HuH-7.5 (cell line): ENCODE data around the gene GRM3.

Source experiments
- DNase-seq: peaks from one replicate; pipeline ENCODE4 v3.0.0; 2011; ENCODE audit warnings: low spot score

The GRM3 gene

DNA sequence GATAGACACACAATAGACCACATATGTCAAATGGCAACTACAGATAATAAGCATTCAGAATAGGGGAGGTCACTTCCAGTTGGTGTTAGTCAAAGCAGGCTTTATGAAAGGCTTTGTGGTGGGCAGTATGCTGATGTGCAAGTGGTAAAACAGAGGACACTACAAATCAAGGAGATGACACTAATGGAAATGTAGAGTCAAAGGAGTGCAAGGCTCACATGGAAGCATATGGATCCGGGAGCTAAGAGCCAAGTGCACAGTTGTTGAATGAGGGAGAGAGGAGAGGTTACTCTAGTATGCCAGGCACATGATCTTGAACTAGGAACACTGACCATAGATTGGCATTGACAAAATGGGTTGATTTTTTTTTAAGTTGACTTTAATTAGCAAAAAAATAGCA lies 62.7 kb downstream of the GRM3 start:
- DNase-seq: no peak

DNA sequence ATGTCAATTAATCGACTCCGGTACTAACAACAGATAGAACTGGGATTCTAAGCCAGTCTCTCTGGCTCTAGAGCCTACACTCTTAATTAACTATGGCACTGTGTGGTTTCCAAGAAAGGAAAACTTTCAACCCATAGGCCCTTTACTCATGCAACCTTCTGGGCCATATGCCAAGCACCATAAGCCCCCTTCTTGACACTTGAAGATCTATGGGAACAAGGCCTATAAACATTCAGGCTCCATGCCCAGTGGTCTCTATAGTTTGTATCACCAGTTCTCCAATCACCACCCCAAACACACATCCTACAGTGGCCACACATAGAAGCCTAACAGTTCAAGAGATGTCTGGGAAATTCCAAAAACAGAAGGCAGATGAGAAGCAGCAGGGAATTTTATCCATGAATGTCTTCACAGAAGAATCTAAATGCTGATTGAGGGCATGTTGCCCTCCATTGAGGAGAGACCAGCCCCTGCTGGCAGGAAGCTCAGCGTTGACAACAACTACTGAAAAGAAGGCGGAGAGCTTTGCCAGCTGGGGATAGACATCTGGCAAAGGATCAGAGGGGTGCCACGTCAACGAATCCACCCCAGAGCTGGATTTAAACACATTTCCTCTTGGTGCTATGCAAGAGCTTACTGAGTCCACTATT lies 64.4 kb downstream of the GRM3 start:
- DNase-seq: no peak

DNA sequence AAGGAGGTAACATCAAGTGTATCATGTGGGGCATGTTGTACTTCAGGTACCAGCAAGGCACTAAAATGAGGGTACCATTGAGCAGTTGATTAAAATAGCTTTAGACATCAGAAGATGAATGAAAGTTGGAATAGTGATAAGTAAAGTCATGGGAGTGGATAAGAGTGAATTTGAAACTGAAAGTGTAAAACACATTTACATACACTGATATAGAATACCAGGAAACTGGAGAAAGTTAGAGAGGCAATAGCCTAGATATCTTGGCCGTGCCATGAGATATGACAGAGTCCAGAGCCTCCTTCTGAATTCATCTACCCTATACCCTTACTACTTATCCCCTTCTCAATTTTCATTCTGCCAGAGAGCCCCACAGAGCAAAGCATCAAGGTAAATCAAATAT lies 76.6 kb downstream of the GRM3 start:
- no peak for DNase-seq

DNA sequence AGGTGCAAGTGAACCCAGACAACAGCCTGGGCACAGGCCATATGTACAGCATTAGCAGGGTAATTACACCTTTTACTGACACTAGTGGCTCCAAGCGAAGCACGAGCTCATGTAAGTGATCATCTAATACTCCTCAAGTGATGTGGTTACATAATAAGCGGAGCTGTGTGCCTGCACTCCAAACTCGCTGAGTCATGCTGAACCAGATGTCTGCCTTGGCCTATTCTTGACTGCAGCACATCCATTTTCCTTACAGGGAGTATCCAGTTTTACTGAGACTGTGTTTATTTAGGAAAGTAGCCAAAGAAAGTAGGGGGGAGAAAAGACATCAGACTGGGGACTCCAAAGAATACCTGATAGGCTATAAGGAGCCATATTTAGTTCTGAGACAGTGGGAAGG lies 90.1 kb downstream of the GRM3 start:
- DNase-seq: no peak

DNA sequence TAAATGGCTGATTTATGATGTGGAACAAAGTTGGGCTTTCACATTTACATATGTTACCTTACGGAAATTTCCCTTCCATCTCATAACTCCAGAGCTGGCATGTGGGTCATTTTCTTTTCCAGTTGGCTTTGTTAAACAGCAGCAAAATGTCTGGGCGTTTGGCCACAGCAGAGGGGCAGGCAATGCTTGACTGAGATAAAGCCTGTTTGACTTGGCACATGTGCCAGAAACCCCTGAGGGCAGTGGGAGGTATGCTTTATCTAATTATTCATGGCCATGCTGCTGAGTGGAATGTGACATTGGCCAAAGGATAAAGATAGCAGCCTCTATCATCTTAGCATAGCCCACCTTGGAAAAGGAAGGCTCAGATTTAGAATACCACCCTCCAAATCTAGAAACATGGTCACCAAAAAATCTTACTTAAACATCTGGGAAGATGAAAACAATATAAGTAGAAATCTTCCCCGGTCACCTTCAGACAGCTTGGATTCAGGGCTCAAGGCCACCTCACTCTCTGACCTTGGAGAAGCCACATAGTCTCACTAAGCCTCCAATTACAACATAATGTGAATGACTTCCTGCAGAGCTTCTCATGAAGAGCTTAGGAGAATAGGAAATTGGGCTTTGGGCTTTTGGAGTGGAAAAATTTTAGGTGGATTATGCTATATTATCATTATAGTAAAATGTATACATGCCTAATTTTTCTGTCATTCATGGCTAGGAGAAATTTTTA lies 101.5 kb downstream of the GRM3 start:
- no peak for DNase-seq

DNA sequence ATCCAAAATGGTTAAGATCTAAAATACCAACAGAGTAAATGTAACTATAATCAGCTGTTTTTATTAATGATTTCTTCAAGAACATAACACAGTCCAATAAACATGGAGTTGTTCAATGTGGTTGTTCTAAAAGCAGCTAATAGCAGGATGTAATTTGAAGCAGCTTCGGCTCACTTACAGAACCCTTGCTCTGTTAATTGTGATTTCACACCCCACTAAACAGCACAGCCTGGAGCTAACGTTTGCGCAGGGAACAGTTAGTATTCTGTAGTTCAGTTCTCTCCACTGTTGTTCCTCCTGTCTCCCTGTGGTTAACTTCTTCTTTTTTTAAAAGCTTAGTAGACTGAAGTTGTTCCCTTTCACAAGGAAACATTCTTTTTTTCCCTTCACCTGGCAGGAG lies 104.0 kb downstream of the GRM3 start:
- no peak for DNase-seq

DNA sequence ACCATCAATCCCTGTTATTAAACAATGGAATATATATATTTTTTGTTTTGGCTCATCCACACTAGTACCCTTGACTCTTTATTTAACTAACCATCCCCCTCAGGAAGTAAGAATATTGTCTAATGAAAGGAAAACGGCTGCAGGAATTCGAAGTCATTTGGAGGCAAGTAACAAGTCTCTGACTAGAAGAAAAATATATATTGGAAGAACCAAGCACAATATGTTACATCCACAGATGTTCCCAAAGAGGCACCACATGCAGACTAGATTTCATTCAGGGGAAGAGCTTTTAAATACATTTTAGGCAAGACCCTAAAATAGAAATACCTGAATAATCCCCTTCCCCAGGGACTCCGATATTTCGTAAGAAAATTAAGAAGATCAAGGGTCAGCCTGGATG lies 104.5 kb downstream of the GRM3 start:
- DNase-seq: no peak

DNA sequence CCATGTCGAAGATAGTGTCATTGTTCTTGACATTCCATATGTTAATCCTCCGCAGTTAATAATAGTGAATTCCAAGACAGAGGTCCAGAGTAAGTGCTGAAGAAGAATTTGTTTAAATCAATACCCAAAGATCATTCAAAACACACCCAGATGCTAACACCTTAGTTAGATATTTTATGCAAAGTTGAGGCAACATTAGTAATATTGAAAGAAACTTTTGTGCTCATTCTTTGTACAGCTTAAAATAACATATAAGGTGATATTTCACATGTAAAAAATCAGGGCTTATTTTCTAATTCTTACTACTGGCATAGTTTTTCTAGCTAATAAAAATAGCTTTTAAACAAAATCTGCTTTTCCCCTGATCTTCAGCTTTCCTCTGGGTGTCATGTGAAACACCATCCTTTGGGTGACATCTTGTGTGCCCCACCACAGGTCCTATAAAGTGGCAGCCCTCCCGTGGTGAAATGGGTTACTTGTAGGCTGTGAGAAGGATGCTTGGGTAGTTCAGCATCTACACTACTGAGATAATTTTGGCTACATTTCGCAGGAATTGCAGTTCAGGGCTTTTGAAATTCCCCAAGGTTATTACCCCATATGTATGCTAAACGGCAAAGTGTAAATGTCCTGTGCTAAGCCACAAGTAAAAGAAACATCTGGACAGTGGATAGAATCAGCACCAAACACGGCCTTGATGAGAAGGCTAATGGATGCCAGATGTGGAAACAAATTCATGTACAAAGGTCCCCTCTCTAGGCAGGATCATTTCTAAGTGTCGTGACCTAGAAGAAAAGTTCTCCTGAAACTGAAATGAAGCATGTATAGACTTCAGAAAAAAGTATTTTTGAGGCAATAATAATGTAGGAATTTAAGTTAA lies 105.4 kb downstream of the GRM3 start:
- DNase-seq: no peak

DNA sequence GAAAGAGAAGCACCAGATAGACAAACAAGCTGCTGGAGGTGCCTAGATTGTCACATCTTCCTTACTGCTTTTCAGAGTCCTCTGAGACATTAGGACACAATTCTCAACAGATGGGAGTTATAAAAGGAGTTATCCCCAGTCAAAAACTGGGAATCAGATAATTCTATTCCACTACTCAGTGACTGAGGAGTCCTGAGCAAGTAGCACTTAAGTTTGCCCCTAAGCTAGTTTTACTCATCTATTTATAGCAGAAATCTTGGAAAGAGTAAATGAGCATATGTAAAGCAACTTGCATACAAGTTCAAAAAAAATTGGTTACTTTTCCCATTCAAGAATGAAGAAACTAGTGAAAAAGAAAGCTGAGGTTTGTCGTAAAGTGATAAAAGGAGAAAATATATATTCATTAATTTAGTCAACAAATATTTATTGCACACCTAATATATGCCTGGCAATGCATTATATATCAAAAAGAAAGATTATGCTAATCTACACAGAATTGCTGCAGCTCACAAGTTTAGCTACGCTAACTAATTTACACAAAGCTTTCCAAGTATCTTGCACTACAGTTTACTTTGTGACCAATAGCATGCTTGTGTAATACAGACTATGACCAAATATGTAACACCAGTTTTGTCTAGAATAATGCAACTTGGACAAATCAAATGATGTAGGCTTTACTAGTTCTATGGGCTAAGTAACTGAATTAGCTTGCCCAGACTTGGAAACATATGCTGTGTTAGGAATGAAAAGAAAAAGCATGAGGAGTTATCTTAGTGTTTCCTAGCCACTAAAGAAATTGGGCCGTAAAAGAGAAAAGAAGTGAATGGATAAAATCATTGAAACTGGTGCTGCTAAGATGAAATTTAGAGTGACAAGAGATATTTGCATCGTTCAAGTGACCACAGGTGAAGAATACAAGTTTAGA lies 106.3 kb downstream of the GRM3 start:
- DNase-seq: no peak

DNA sequence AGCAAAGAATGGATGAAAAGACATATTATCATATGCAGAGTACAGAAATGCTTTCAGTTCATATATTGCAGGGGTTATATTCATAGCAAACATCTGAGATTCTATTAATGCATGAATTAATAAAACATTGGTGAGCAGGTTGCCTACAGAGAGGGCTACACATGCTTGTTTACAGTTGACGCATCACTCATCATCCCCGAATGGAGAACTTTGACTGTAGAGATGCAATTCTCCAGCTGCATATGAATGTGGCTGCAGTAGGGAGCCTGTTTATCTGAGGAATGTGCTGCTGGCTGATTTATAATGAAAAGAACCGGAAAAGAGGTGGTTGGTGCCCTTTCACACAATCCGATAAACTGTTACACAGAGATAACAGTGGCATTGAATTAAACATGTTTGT lies 116.5 kb downstream of the GRM3 start:
- no peak for DNase-seq

DNA sequence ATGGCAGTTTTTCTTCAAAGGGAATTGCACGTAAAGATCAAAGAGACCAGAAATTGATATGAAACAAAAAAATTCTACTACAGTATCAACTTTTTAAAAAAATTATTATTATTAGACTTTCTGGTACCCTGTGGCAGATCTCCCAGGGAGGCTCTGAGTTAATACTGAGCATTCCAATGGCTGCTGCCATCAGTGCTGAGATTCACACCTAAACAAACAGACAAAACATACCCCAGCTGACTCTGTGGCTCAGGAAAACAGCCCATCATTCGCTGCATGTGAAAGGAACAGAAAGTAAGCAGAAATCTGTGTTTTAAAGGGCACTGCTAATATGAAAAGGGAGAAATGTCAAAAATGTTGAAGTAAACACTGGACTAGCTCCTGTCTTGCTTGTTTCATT lies 118.4 kb downstream of the GRM3 start:
- DNase-seq: no peak

DNA sequence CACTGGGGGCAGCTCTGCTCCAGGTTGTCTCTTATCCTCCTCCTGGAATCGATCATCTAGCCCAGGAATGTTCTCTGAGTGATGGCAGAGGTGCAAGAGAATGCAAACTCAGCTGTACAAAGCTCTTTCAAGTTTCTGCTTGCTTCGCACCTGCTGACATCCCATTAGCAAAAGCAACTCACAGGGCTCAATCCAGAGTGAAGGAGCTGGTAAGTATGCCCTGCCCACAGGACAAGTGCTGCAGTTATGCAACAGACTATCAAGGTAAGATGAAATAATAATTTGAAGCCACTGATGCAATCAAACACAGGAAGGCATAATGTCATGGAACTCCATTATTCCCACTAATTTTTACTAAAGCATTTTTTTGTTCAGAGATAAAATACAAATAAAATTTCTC lies 122.2 kb downstream of the GRM3 start:
- DNase-seq: no peak

DNA sequence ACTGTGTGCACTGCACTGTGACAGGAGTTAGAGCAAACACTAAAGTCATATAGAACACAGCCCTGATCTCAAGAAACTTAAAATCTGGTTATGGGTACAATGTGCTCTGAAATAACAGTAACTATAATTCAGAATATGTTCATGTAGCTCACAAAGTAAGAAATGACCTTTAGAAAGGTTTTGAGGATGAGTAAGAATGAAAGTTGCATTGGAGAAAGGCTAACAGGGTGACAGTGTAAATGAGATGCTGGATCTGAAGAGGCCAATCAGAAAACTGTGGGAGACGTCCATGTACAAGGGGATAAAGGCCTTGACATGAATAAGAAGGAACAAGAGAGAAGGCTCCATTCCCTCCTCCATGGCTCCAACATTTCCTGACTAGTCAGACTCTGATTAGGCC lies 124.7 kb downstream of the GRM3 start:
- DNase-seq: no peak

DNA sequence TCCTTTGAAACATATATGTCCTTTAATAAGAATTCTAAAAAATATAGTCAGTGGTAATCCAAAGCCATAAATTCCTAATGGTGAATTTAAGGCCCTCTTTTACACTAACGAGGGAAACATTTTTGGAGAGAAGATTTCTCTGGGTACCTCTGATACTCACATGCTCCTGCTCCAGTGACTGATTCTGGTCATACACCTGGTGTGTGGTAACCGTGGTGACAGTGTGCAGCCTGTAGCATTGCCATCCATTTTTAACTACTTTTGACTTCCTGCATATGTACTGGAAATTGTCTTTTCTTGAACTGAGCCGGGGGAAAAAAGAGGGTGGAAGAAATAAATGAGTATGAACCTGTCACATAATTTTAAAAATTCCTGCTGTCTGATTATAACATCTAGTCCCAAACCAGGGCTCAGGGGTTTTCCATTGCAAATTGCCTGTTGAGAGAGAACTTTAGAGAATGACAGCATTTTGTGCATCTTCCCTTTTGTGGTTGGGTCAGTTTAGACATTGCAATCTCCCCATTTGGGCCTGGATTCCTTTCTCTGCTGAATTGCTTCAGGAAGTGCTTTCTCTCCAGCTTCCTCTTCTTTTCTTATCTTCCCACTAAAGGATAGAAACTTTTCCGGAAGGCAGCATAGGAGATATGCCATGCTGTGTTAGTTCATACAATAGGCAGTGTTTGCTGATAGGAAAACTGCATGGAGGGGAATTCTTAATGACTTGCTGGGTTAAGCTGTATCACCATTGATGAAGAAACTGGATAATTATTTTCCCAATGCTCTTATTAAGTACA lies 125.5 kb downstream of the GRM3 start:
- no peak for DNase-seq

DNA sequence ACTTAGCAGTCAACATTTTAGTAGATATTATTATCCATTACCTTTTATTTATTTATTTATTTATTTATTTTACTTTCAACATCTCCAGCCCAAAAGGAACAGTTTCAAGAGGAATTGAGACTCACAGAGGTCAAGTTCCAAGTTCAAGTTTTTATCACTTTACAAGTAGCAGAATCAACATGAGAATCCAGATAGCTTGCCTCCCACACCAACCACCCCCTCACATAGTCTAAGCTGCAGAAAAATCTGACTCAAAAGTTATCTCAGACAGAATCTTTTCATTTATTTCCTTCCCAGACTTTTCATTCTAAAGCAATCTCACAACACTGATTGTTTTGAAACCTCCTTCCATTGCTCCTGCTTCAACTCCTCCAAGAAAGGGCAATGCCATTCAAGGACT lies 129.6 kb downstream of the GRM3 start:
- no peak for DNase-seq

DNA sequence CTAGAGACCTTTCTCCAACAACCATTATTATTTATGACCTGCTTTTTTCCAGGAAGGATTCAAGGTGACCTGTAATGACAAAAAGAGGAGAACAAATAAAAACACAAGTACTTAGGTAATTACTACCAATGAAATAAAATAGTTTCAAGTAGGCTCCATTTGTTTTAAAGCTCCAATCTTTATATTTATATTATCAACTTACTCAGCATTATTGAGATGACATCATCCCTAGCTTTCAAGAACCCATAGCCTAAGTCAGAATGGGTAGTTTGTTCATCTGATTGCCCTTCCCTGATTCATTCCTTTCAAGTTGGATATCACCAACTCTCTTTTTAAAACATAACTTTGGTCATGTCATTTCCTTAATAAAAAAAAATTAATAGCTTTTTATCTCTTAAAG lies 131.5 kb downstream of the GRM3 start:
- DNase-seq: no peak

DNA sequence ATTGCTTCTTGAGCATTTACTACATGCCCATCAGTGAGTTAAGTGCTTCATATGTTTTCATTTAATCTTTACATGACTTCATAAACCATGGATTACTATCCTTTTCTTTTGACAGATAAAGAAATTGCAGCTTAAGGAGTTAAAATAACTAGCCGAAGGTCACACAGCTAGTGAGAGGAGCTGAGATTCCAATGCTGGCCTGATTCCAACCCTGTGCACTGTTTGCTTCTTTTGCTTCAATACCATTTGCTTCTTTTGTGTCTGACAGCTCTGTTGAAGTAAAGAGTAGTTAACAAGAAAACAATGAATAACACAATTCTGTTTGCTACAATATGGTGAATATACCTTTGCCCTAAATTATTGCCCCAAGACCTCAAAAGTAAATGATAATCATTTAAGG lies 132.4 kb downstream of the GRM3 start:
- DNase-seq: no peak

DNA sequence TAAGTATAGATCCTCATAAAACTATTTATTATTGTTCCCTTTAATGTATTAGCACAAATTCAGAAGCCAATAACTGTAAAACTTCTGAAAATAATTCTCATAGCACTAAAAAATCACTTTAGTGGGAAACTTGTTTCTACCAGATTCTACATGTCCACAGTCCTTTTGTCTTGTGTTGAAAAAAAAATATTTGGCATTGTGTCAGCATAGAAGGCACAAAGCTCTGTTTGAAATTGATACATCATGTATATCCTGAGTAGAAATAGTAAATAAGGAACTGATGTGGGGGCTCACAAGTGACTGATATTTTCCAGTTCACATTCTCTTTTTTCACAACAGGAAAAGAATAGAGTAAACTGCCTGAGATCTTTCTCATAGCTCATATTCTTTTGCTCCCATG lies 134.6 kb downstream of the GRM3 start:
- no peak for DNase-seq

DNA sequence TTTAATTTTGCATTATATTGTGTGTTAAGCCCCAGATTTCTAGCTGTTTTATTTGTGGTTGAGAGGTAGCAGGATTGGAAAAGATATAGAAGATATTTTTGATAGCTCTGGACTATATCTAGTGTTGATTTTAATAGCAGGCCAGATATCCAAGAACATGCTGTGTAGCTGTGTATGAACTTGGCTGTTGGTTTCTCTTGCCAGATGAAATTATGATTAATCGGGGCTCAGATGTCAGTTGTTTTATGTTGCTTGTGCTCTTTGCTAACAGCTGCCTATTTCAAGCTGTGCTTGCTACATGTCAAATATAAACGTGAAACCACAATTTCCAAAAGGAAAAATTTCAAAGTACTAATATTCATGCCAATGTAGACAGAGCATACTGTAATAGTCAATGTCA lies 141.1 kb downstream of the GRM3 start:
- no peak for DNase-seq

DNA sequence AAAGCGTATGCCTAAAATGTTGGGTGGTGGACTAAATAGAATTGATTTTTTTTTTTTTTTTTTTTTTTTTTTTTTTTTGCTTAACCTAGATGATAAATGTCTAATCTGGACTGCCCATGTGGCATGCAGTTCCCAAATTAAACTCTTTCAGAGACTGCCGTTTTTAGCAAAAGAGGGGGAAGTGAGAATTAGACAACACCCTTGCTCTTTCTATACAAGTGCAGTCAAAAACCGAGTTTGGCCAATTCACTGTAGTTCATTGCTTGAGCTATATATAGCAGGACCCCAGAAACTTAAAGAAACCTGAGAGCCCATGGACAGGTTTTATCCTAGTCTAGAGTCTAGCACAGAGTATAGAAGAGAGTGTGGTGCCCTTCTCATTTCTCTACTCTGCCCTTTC lies 141.9 kb downstream of the GRM3 start:
- no peak for DNase-seq

DNA sequence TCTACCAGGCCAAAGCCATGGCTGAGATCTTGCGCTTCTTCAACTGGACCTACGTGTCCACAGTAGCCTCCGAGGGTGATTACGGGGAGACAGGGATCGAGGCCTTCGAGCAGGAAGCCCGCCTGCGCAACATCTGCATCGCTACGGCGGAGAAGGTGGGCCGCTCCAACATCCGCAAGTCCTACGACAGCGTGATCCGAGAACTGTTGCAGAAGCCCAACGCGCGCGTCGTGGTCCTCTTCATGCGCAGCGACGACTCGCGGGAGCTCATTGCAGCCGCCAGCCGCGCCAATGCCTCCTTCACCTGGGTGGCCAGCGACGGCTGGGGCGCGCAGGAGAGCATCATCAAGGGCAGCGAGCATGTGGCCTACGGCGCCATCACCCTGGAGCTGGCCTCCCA lies 142.7 kb downstream of the GRM3 start:
- no peak for DNase-seq
